HG03097 (cell line): ENCODE measurements around the gene RNF175.

ENCODE experiments used
- ATAC-seq: cut with Tn5 transposase; IDR thresholded peaks from one replicate; pipeline ENCODE4 v1.9.1; 2021; ENCODE audit not compliant: unreplicated experiment, low FRiP score

Gene RNF175

GRCh38 chr4:153759407-153760316 is at the start of gene RNF175:
RNF175 (minus strand) TSS chr4:153760024; CDS start chr4:153759862, 162 bp downstream.
- ATAC-seq: no peak

- ATAC-seq: no peak
These were observed 49.5 kb upstream of the RNF175 start for GRCh38 chr4:153809307-153809706.

- no peak for ATAC-seq
These were observed 48.4 kb upstream of the RNF175 start for GRCh38 chr4:153808175-153808574.

- no peak for ATAC-seq
These were observed 46.2 kb upstream of the RNF175 start for GRCh38 chr4:153806073-153806472.

GRCh38 chr4:153804722-153805121 is 44.9 kb upstream of the RNF175 start:
- ATAC-seq: no peak

- ATAC-seq: no peak
These were observed 39.9 kb upstream of the RNF175 start for GRCh38 chr4:153799694-153800074.

- ATAC-seq: no peak
These were observed 39.3 kb upstream of the RNF175 start for GRCh38 chr4:153798901-153799693.

- ATAC-seq: no peak
These were observed 38.6 kb upstream of the RNF175 start for GRCh38 chr4:153798420-153798819.

GRCh38 chr4:153794006-153794405 is 34.2 kb upstream of the RNF175 start:
- ATAC-seq: no peak

GRCh38 chr4:153792618-153793247 is 32.9 kb upstream of the RNF175 start:
- ATAC-seq: no peak

GRCh38 chr4:153791746-153792617 is 32.2 kb upstream of the RNF175 start:
- no peak for ATAC-seq

- no peak for ATAC-seq
These were observed 31.2 kb upstream of the RNF175 start for GRCh38 chr4:153790962-153791551.

GRCh38 chr4:153790500-153790865 is 30.7 kb upstream of the RNF175 start:
- no peak for ATAC-seq

- ATAC-seq: no peak
These were observed 30.1 kb upstream of the RNF175 start for GRCh38 chr4:153789741-153790499.

- ATAC-seq: no peak
These were observed 28.8 kb upstream of the RNF175 start, which contains the start of gene SFRP2 for GRCh38 chr4:153788413-153789276. SFRP2 (minus strand) TSS chr4:153789083; CDS start chr4:153788835, 248 bp downstream.

- ATAC-seq: no peak
These were observed 28.2 kb upstream of the RNF175 start for GRCh38 chr4:153788051-153788412.

GRCh38 chr4:153787575-153787974 is 27.8 kb upstream of the RNF175 start:
- ATAC-seq: no peak

- no peak for ATAC-seq
These were observed 27.3 kb upstream of the RNF175 start for GRCh38 chr4:153787061-153787560.
